PC-9 (cell line): ENCODE data around the gene DLG2.

Experiments
- EZH2 ChIP-seq: fragments of 200-600 bp; sonication (generic); IDR thresholded peaks from 2 replicates; pipeline ENCODE4 v1.8.0; 2017; ENCODE audit warnings: antibody characterized with exemption, low read depth
- TF ChIP-seq, protein P1 (sequence below): fragments of 200-600 bp; sonication (generic); conservative IDR thresholded peaks from 2 replicates; pipeline ENCODE4 v1.6.1; 2017; ENCODE audit warnings: mixed run types, antibody characterized with exemption, mild to moderate bottlenecking, moderate library complexity

GRCh38 chr11:84289381-84289906, 1337.7 kb downstream of the DLG2 start:
- TF ChIP-seq, protein P1, sequence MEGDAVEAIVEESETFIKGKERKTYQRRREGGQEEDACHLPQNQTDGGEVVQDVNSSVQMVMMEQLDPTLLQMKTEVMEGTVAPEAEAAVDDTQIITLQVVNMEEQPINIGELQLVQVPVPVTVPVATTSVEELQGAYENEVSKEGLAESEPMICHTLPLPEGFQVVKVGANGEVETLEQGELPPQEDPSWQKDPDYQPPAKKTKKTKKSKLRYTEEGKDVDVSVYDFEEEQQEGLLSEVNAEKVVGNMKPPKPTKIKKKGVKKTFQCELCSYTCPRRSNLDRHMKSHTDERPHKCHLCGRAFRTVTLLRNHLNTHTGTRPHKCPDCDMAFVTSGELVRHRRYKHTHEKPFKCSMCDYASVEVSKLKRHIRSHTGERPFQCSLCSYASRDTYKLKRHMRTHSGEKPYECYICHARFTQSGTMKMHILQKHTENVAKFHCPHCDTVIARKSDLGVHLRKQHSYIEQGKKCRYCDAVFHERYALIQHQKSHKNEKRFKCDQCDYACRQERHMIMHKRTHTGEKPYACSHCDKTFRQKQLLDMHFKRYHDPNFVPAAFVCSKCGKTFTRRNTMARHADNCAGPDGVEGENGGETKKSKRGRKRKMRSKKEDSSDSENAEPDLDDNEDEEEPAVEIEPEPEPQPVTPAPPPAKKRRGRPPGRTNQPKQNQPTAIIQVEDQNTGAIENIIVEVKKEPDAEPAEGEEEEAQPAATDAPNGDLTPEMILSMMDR = no peak
- TF ChIP-seq EZH2 = no peak
